GM18526 (cell line): ENCODE data around the gene RPL13.

ENCODE experiments used
- POLR2A ChIP-seq: IDR thresholded peaks from 3 replicates; pipeline ENCODE4 v1.6.1; 2011; ENCODE audit not compliant: insufficient read length; ENCODE audit errors: extremely low read depth

The RPL13 gene

GRCh38 chr16:89569506-89570341 lies 9.2 kb downstream of the RPL13 start:
- no peak for TF ChIP-seq POLR2A

- no peak for TF ChIP-seq POLR2A
Observed at GRCh38 chr16:89570342-89570923, 10.0 kb downstream of the RPL13 start.

DNA sequence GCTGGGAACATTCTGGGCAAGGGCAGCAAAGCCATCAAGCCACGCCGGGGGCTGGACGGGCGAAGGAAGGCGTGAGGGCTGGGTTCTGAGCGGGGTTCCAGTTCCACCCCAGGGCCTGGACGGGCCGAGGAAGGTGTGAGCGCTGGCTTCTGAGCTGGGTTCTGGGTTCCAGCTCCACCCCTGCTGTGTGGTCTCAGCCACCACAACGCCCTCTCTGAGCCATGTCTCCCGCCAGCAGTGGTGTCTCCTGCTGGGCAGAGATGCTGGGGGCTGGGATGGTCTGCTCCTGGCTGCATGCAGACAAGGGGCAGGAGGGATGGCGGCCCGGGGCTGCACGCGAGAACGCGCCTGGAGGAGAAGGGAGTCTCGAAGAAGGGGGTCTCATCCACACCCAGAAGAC lies 11.2 kb downstream of the RPL13 start:
- no peak for TF ChIP-seq POLR2A

GRCh38 chr16:89572073-89572484 lies 11.6 kb downstream of the RPL13 start:
- TF ChIP-seq POLR2A: no peak

DNA sequence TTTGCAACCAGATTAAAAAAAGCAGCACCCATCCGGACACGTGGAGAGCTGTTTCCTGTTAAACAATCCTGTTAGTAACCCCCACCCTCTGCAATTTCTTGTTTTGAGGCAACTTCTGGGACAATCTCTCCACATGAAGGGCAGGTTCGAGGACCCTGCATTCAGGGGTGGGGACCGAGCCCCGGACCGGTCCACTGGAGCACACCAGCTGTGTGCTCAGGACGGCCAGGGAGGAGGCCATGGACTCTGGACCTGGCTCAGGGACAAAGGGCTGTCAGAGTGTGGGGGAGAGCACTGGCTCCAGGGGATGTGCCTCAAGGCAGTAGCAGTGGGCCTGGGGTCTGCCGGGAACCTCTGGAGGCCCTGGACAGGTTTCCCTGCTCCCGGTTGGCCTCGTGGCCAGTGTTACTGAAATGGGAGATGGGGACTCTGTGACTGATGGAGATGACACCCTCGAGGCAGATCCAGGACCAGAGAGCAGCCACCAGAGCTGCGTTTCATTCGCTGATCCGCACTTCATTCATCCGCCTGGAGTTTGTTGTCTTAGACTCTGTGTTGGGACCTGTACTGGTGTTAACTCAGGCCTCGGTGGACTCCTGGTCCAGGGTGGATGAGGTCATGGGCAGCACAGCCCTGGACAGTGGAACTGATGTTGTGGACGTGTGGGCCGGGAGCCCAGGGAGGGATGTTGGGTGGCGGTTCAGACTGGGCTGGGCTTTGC lies 12.2 kb downstream of the RPL13 start:
- TF ChIP-seq POLR2A: no peak

DNA sequence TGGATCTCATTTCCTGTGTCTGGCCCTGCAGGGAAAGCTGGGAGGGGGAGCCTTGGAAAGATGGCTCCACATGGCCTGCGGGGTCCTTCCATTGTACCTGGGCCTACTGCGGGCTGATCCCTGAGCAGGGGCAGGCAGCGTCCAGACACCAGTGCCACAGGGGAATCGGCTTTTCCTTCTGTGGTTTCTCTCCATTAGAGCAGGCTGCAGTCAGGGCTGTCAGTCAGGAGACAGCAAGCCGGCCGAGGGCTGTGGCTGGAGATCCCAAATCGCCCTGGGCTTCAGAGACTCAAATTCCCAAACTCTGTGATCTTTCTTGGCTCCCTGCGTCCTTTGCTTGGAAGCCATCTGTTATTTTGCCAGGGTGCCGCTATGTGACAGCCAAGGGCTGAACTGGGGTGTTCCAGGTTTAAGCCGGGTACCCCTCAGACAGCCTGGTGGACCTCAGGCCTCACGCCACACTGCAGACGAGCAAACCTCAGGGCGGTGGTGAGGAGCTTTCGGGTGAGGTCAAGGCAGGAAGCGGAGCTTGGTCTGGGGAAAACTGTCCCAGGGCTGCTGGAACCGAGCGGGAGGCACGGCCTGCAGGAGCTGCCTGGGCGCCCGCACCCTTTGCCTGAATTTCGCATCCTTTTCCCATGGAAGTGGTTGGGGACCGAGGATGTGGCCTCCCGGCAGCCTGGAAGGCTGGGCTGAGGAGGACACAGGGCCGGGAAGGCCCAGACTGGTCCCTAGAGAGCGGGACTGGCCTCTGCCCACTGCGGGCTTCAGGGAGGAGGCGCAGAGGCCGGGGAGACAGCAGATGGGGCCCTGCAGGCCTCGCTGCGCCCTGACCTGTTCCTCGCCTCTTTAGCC lies 13.6 kb downstream of the RPL13 start:
- no peak for TF ChIP-seq POLR2A

DNA sequence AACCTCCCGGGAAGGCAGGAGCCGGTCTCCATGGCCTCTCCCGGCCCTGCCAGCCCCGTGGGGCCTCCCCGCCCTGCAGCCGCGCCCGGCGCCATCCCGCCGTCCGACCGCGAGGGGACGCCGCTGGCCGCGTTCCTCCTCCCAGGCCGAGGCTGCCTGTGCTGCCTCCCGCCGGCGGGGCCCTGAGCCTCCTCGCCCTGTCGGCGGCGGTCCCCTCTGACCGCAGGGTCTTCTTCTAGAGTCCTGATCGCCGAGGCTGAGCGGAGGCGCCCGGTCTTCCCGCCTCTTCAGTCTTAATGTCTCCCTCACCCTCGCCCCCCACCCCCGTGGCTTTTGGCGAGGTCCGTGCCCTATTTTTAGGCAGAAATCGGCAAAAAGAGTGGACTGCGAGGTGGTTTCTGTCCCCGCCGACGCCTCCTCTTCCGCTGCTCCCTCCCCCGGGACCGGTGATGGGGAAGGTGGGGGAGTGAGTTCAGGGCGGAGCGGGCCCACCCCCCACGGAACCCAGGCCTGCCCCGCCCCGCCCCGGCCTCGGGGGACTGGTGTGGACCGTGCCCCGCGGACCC lies 14.3 kb downstream of the RPL13 start:
- TF ChIP-seq POLR2A: no peak

DNA sequence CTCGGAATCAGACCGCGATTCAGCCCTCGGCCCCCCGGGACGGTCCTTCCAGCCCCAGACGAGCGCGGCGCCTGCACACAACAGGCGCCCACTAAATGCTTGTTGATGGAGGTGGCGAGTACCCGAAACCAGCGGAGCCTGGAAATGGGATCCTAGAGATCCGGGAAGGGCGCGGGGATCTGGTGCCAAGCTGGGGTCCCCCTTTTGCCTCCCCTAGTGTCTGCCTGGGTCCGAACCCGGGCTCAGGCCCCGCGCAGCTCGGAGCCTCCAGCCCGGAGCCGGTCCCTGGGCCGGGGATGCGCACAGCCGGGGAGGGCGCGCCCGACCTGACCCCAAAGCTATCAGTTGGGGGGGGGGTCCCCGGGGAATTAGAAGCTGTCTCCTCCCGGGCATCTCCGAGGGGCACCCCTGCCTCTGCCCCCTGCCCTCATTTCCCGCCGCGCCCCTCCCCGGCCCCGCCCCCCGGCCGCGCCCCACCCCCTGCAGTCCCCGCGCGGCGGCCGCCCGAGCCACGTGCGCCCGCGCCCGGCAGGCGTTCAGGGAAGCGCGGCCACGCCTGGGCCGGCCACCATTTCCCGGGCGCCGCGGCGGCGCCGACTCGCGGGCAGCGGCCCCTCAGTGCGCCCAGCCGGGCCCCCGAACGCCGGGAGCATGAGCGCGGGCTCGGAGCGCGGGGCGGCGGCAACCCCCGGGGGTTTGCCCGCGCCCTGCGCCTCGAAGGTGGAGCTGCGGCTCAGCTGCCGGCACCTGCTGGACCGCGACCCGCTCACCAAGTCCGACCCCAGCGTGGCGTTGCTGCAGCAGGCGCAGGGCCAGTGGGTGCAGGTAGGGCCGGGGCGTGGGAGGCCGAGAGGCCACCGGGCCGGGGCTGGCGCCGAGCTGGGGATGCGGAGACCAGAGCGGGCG lies 15.0 kb downstream of the RPL13 start, which contains the start of gene CPNE7:
Gene CPNE7, plus strand, starts transcription at position 512 of the 906 bp plus-strand sequence. Its CDS starts 140 bp downstream, at position 652.
- no peak for TF ChIP-seq POLR2A

- TF ChIP-seq POLR2A: no peak
Observed at GRCh38 chr16:89576153-89577054, 15.9 kb downstream of the RPL13 start.

DNA sequence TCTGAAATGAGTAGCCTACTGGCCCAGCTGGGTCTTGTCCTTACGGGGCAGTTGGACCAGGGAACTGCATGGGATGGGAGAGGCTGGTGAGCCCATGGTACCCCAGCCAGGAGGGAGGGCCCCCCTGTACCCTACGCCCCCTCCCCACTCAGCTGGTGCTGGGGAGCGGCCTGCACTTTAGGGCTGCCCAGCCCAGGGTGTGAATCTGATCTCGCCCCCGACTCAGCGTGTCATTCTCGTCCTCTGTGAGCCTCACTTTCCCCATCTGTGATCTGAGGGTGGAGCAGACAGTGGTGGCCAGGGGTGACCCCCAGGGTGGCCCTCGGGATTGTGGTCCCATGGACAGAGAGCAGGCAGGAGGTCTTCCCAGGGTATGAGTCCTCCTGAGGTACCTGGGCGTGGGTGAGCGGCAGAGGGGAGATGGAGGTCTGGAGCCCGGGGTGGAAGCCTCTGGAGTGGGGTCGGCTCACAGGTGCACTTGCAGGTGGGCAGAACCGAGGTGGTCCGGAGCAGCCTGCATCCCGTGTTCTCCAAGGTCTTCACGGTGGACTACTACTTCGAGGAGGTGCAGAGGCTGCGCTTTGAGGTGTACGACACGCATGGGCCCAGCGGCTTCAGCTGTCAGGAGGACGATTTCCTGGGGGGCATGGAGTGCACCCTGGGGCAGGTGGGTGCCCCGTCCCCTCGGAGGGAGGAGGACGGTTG lies 16.7 kb downstream of the RPL13 start:
- no peak for TF ChIP-seq POLR2A

- TF ChIP-seq POLR2A: no peak
Observed at GRCh38 chr16:89579351-89579750, 18.9 kb downstream of the RPL13 start.

DNA sequence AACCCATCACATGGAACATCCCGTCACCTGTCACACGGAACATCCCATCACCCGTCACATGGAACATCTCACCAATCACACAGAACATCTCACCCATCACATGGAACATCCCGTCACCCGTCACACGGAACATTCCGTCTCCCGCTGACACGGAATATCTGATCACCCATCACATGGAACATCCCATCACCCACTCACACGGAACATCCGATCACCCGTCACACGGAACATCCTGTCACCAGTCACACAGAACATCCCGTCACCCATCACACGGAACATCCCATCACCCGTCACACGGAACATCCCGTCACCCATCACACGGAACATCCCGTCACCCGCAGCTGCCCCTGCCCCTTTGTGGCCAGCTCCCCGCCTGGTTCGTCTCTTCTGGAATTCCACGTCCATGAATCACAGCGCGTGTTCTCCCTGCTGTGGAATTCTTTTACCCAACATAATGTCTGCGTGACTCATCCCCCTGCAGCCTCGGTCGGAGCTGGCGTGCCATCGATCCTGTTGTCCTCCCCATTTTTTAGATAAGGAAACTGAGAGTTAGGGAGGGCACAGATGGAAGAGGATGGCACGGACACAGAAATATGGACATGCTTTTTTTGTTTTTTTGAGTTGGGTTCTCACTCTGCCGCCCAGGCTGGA lies 20.7 kb downstream of the RPL13 start:
- TF ChIP-seq POLR2A: no peak
